DLD1 (cell line): ENCODE results near the gene IFTAP.
"Not testable (repeated sequence)": the region's sequence is repeated elsewhere in the genome, so short reads cannot be mapped to it uniquely, and the experiment has no call there.

Experiments used
- in situ Hi-C: cut with HindIII; loops from 2 replicates; pipeline ENCODE4 v1.10.0; 2017; ENCODE audit warnings: low sequenced_read_pairs

The IFTAP gene

GRCh38 chr11:36594316-36594989 lies at the start of gene IFTAP:
Gene IFTAP, plus strand, starts transcription at chr11:36594502. Its CDS starts 15,602 bp downstream, at chr11:36610104.
- in situ Hi-C loops, result no loop called here

- in situ Hi-C loops, result no loop called here
Measured at GRCh38 chr11:36550385-36551115, 43.8 kb upstream of the IFTAP start.

GRCh38 chr11:36557390-36557789 lies 36.9 kb upstream of the IFTAP start:
- in situ Hi-C loops, result not testable (repeated sequence)

- in situ Hi-C loops, result no loop called here
Measured at GRCh38 chr11:36557991-36558390, 36.3 kb upstream of the IFTAP start.

DNA sequence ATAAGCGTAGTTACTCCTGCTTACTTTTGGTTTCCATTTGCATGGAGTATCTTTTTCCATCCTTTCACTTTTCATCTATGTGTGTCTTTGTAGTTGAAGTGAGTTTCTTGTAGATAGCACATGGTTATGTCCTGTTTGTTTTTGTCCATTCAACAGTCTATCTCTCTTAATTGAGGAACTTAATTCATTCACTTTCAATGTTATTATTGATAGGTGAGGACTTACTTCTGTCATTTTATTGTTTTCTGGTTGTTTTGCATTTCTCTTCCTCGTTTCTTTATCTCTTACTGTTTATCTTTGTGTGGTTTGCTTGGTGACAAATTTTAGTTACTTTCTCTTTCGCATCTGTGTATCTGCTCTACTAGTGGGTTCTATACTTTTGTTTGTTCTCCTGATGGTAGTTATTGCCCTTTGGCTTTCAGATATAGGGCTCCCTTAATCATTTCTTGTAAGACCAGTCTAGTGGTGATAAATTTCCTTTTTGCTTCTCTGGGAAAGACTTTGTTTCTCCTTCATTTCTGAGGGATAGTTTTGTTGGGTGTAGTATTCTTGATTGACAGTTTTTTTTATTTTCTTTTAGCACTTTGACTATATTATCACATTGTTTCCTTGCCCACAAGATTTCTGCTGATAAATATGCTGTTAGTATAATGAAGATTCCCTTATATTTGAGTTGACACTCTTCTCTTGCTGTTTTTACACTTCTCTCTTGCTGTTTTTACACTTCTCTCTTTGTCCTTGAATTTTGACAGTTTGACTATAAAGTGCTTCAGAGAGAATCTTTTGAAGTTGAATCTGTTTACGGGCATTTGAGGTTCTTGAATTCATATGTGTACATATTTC lies 35.5 kb upstream of the IFTAP start:
- in situ Hi-C loops, result no loop called here

DNA sequence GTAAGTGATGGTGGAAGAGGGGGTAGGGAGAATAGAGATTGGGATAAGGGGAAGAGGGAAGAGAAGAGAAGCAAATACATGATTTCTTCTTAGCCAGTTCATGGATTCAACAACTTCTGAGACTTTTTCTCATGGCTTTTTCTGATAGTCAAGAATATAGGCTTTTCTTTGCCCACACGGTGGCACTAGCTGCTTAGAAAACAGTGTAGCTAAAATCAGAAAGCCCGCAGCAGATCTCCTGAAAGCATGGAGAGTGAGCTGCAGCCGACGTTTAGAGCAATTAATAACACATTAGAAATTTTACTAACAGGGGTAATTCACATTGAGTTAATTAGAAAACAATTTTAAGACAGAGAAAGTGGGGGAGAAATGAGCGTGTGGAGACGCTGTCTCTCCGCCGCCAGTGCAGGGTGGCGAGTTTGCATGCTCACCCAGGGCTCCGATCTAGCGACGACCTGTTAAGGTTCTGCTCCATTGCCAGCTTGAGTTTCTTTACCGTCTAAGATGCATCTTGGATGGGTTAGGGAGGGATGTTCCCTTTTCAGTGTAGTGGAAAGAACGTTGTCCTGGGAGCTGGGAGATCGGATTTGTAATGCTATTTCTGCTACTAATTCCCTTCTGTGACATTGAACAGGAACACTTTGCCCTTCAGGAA lies 29.8 kb upstream of the IFTAP start:
- in situ Hi-C loops, result no loop called here

DNA sequence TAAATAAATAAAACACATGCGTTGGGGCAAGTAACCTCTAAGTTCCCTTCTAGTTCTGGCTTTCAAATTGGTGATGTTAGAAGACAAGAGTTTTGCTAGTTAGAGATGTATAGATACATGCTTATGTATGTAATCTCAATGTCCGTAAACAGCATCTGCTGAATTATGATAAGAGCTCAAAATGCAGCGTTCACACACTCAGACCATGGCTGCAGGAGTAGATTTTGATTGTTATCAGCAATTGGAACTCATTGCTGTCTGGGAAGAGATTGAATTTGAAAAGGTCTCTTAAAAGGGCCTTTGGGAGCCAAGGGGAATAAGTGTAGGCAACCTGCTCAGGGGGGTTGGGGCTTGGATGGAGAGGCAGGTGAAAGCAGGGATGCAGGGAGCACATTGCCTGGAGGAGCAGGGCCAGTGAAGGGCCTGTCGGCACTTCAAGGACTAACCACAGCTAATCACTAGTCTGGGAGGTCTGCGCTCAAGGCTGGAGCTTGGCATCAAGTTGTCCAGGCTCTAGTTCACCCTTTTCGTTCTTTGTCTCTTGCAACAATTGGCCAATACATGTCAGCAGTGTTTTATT lies 29.2 kb upstream of the IFTAP start:
- in situ Hi-C loops, result no loop called here

DNA sequence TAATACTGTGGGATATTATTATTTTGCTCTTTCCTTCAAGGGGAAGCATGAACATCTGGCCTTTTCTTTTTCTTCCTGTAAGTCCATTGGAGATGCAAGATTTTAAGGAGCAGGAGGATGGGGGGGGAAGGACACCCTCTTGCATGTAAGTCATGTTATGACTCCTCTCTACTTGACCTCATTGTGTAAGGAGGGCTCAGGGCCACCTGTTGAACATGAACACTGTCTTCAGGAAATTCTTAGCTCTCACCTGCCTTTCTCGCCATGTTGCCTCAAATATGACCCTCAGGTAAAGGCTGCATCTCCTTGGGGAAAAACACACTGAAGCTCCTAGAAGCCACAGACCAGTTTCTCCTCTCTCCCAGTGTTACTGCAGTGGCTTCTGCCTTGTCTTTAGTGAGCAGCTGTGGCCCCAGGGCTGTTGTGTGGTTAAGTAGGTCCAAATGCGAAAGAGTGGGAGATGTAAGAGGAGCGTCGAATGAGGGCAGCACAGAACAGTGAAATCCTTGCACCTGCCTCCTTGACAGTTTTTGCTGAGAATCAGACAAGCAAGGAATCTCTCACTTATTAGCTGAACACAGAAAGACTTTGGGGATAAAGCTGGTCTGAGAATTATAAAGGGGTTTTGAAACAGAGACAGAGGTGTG lies 27.8 kb upstream of the IFTAP start:
- in situ Hi-C loops, result no loop called here

- in situ Hi-C loops, result no loop called here
Measured at GRCh38 chr11:36567694-36568093, 26.6 kb upstream of the IFTAP start, which contains the start of gene RAG1. Gene RAG1, plus strand, starts transcription at chr11:36568007. Its CDS starts 5,298 bp downstream, at chr11:36573305.

DNA sequence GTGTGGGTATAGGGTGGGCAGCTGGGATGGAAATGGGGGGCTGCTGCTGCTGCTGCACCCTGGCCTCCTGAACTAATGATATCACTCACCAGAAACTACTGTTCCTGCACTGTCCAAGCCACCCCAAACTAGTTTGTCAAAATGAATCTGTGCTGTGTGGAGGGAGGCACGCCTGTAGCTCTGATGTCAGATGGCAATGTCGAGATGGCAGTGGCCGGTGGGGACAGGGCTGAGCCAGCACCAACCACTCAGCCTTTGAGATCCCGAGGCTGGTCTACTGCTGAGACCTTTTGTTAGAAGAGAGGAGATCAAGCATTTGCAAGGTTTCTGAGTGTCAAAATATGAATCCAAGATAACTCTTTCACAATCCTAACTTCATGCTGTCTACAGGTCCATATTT lies 25.2 kb upstream of the IFTAP start:
- in situ Hi-C loops, result no loop called here

GRCh38 chr11:36574486-36574885 lies 19.8 kb upstream of the IFTAP start:
- in situ Hi-C loops, result no loop called here

GRCh38 chr11:36577373-36577772 lies 16.9 kb upstream of the IFTAP start:
- in situ Hi-C loops, result no loop called here

GRCh38 chr11:36577859-36578258 lies 16.4 kb upstream of the IFTAP start:
- in situ Hi-C loops, result no loop called here

DNA sequence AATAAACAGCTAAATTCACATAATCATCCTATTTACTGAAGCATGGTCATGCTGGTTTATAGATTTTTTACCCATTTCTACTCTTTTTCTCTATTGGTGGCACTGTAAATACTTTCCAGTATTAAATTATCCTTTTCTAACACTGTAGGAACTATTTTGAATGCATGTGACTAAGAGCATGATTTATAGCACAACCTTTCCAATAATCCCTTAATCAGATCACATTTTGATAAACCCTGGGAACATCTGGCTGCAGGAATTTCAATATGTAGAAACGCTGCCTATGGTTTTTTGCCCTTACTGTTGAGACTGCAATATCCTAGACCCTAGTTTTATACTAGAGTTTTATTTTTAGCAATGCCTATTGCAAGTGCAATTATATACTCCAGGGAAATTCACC lies 15.8 kb upstream of the IFTAP start:
- in situ Hi-C loops, result no loop called here

GRCh38 chr11:36581536-36581935 lies 12.8 kb upstream of the IFTAP start:
- in situ Hi-C loops, result no loop called here

- in situ Hi-C loops, result no loop called here
Measured at GRCh38 chr11:36583667-36584066, 10.6 kb upstream of the IFTAP start.

DNA sequence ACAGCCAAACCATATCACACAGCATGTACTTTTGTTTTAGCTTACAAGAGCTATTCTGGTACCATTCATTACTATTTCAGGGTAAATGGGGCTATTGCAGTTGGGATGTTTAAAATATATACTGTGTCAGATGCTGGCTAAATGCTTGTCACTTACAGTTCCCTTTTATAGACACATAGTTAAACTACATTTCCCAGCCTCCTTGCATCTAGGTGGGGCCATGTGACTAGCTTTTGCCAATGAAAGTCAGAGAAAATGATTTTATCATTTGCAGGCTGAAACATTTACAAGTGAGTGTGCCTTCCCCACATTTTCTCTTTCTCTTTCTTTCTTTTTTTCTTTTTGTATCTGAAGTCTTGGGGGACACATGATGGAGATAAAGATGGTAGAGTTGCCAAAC lies 7.8 kb upstream of the IFTAP start:
- in situ Hi-C loops, result no loop called here

- in situ Hi-C loops, result no loop called here
Measured at GRCh38 chr11:36588099-36588498, 6.2 kb upstream of the IFTAP start.

DNA sequence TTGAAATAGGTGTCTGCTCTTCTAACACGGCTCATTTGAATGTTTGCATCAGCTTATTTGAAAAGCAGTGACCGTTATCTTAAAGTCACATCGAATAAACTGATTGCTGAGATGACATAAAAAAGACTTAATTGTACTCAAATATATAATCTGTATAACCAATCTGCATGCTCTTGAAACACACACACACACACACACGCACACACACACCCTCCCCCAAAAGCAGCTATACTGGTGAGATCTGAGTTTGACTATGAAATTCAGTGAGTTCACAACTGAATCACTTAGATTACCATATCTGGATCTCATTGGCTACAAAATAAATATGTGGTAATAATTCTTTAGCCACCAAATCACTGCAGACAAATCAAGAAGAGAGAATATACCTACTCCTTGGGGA lies 3.8 kb upstream of the IFTAP start:
- in situ Hi-C loops, result no loop called here

DNA sequence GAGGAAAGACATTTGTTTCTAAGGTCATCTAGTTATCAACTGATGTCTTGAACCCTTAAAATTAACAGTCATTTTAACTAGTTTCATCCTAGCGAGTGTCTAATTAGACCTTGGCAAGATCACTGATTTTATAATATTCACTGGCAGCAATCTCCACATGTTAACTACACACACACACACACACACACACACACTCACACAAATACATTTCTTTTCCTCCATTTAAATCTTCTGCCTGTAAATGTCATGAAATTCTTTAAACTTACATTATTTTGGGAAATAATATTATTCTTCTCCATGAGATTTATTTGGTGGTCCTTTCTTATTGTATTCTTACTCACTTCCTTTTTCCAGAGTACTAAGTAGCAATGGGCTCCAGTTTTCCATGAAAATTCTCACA lies 2.9 kb upstream of the IFTAP start:
- in situ Hi-C loops, result no loop called here
